ENCODE data around the gene ZFHX2.
A peak's percentile ranks its signal among the peaks of the same experiment; 100 is the strongest.
"Not testable (repeated sequence)": the region's sequence is repeated elsewhere in the genome, so short reads cannot be mapped to it uniquely, and the experiment has no call there.

ZFHX2 gene

GRCh38 chr14:23551266-23552028, at the start of gene ZFHX2:
ZFHX2 (minus strand) TSS chr14:23551765; CDS start chr14:23535325, 16,440 bp downstream.
- peak; percentile 93 for DNase-seq

- DNase-seq: no peak
Measured at GRCh38 chr14:23600806-23601205, 49.2 kb upstream of the ZFHX2 start.

GRCh38 chr14:23600322-23600707, 48.8 kb upstream of the ZFHX2 start:
- no peak for DNase-seq

- DNase-seq: not testable (repeated sequence)
Measured at GRCh38 chr14:23594191-23594590, 42.6 kb upstream of the ZFHX2 start.

GRCh38 chr14:23590198-23590597, 38.6 kb upstream of the ZFHX2 start:
- no peak for DNase-seq

- DNase-seq: no peak
Measured at GRCh38 chr14:23589606-23590005, 38.0 kb upstream of the ZFHX2 start.

- DNase-seq: peak; percentile 94
Measured at GRCh38 chr14:23588884-23589598, 37.5 kb upstream of the ZFHX2 start.

- not testable (repeated sequence) for DNase-seq
Measured at GRCh38 chr14:23584527-23585203, 33.1 kb upstream of the ZFHX2 start.

- DNase-seq: not testable (repeated sequence)
Measured at GRCh38 chr14:23583761-23584526, 32.4 kb upstream of the ZFHX2 start.

GRCh38 chr14:23582906-23583760, 31.6 kb upstream of the ZFHX2 start:
- DNase-seq: no peak

GRCh38 chr14:23580948-23581281, 29.4 kb upstream of the ZFHX2 start:
- no peak for DNase-seq

- no peak for DNase-seq
Measured at GRCh38 chr14:23580152-23580926, 28.8 kb upstream of the ZFHX2 start.

GRCh38 chr14:23579739-23580138, 28.2 kb upstream of the ZFHX2 start:
- DNase-seq: no peak

- no peak for DNase-seq
Measured at GRCh38 chr14:23579311-23579630, 27.7 kb upstream of the ZFHX2 start.

GRCh38 chr14:23578560-23579310, 27.2 kb upstream of the ZFHX2 start, which contains the start of gene JPH4:
JPH4 (minus strand) TSS chr14:23578790; CDS start chr14:23577453, 1,337 bp downstream.
- DNase-seq: peak; percentile 32

GRCh38 chr14:23577710-23578392, 26.3 kb upstream of the ZFHX2 start:
- DNase-seq: no peak

- peak; percentile 30 for DNase-seq
Measured at GRCh38 chr14:23577004-23577681, 25.6 kb upstream of the ZFHX2 start.

- DNase-seq: peak; percentile 80
Measured at GRCh38 chr14:23573384-23574015, 21.9 kb upstream of the ZFHX2 start.

GRCh38 chr14:23572836-23573235, 21.3 kb upstream of the ZFHX2 start:
- DNase-seq: no peak
